ENCODE results near the gene CCBE1. TPM values are rescaled to one million over a fixed set of nuclear protein-coding genes. Genes with fewer than 3 reads are reported as not detected.

The CCBE1 gene
- polyA plus RNA-seq, 1 donor from 2014 or later = 0.19 TPM

Other genes with a start within 250 kb of the CCBE1 start
- 1.1 and 2.4 TPM in 2 replicates for gene PMAIP1, start 202.6 kb upstream of the CCBE1 start, polyA plus RNA-seq